Natural killer cell (primary cell): ENCODE measurements around the gene ISX. TPM values are rescaled to one million over a fixed set of nuclear protein-coding genes. Genes with fewer than 3 reads are reported as not detected.

Source experiments
- ATAC-seq, 3 donors: fragments of 150-1000 bp in 2 of 3; fragments of 200-7000 bp in 1 of 3; cut with Tn5 transposase; 1 replicate in 1 of 3; 2 replicates in 2 of 3; pipeline ENCODE4 v1.10.0; 2021; ENCODE audit warnings: mild to moderate bottlenecking in 2 of 3, moderate library complexity in 2 of 3
- DNase-seq, 2 donors: peaks; one replicate each; pipeline versions ENCODE4 v3.0.0 to v3.0.0-alpha.2; 2013 to 2021; ENCODE audit warnings: mixed read lengths in 1 of 2
- H3K27ac ChIP-seq: one replicate; pipeline ENCODE4 v1.5.1; 2013; ENCODE audit warnings: mild to moderate bottlenecking, low read length
- H3K27me3 ChIP-seq: one replicate; pipeline ENCODE4 v1.6.1; 2013; ENCODE audit warnings: low read length; ENCODE audit not compliant: control insufficient read depth, insufficient read depth
- H3K36me3 ChIP-seq: one replicate; pipeline ENCODE4 v1.6.1; 2013; ENCODE audit warnings: low read length; ENCODE audit not compliant: control insufficient read depth, insufficient read depth
- H3K4me1 ChIP-seq: one replicate; pipeline ENCODE4 v1.6.1; 2013; ENCODE audit warnings: low read length; ENCODE audit not compliant: control insufficient read depth, insufficient read depth
- H3K4me3 ChIP-seq: one replicate; pipeline ENCODE4 v1.5.1; 2013; ENCODE audit warnings: low read length
- H3K9me3 ChIP-seq: one replicate; pipeline ENCODE4 v1.6.1; 2013; ENCODE audit warnings: low read length; ENCODE audit not compliant: control insufficient read depth, insufficient read depth
- H3K27ac Mint-ChIP-seq, 2 donors: one replicate each; pipeline ENCODE4 v1.8.0; 2022; ENCODE audit warnings: mild to moderate bottlenecking in 2 of 2, mixed read lengths in 2 of 2, moderate library complexity in 1 of 2
- H3K27me3 Mint-ChIP-seq, 2 donors: one replicate each; pipeline ENCODE4 v1.8.0; 2022; ENCODE audit warnings: low read depth in 2 of 2, mixed read lengths in 2 of 2
- H3K36me3 Mint-ChIP-seq: one replicate; pipeline ENCODE4 v1.8.0; 2022; ENCODE audit warnings: mixed read lengths
- H3K4me1 Mint-ChIP-seq, 2 donors: one replicate each; pipeline ENCODE4 v1.8.0; 2022; ENCODE audit warnings: mixed read lengths in 2 of 2
- H3K4me3 Mint-ChIP-seq: one replicate; pipeline ENCODE4 v1.8.0; 2022; ENCODE audit warnings: mild to moderate bottlenecking, moderate library complexity, mixed read lengths
- H3K9me3 Mint-ChIP-seq, 2 donors: one replicate each; pipeline ENCODE4 v1.8.0; 2022; ENCODE audit warnings: mixed read lengths in 2 of 2
- WGBS: methylation state at CpG from one replicate; pipeline ENCODE4 v1.1.7; 2013; ENCODE audit warnings: missing lambda C conversion rate; ENCODE audit not compliant: insufficient coverage; 5-methylcytosine and 5-hydroxymethylcytosine counted together
- intact Hi-C: fragments of 100-400 bp; cut with micrococcal nuclease; formaldehyde crosslinking; loops from one replicate; pipeline ENCODE4 v1.14.2; 2022
- total RNA-seq, 4 donors: library from RNA; stranded (reverse); fragments of 120-200 nt in 1 of 4; gene quantifications; one replicate each; pipeline versions ENCODE4 v1.2.3 to v1.2.4, GENCODE V29; 2013 to 2022
- TF ChIP-seq, protein P1 (sequence below): fragments of 200-600 bp; IDR thresholded peaks from one replicate; pipeline ENCODE4 v1.8.0; 2022; ENCODE audit warnings: antibody characterized with exemption

The ISX gene
- total RNA-seq, 3 donors from 2014 or later (not counting 1 experiment from before 2014, with no cell fraction given): not detected

DNA sequence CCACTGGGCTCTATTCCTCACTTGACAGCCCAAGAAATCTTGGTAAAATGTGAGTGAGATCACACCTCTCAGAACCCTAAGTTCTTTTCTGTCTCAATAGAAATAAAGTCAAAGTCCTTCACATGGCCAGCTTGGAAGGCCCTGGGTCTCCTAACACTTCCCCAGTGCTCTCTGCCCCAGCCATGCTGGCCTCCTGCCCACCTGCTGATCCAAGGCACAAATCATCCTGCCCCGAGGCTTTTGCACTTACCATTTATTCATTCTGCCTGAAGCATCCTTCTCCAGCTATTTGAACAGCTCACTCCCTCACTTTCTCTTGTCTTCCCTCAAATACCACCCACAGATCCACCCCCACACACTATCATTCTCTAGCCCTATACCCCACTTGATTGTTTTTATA, 26.4 kb downstream of the ISX start:
- Mint-ChIP-seq H3K4me3 (no peak overlapping the region), H3K27me3 (peaks cover 20 to 50% of the 10 kb centered on the region in 2 donors), H3K36me3 (no peaks in the 10 kb centered on the region), H3K4me1 (no peaks in the 10 kb centered on the region), H3K27ac (no peak overlapping the region), H3K9me3 (no peaks in the 10 kb centered on the region)
- no peak overlapping the region for H3K27ac ChIP-seq
- DNase-seq (no peak), ATAC-seq (no peak)
- intact Hi-C loops: no loop called here
- WGBS: 68% methylated on average over 1 of the region's 1 CpG
- TF ChIP-seq, protein P1, sequence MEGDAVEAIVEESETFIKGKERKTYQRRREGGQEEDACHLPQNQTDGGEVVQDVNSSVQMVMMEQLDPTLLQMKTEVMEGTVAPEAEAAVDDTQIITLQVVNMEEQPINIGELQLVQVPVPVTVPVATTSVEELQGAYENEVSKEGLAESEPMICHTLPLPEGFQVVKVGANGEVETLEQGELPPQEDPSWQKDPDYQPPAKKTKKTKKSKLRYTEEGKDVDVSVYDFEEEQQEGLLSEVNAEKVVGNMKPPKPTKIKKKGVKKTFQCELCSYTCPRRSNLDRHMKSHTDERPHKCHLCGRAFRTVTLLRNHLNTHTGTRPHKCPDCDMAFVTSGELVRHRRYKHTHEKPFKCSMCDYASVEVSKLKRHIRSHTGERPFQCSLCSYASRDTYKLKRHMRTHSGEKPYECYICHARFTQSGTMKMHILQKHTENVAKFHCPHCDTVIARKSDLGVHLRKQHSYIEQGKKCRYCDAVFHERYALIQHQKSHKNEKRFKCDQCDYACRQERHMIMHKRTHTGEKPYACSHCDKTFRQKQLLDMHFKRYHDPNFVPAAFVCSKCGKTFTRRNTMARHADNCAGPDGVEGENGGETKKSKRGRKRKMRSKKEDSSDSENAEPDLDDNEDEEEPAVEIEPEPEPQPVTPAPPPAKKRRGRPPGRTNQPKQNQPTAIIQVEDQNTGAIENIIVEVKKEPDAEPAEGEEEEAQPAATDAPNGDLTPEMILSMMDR: no peak
- no peak overlapping the region for H3K4me3 ChIP-seq
- H3K4me1 ChIP-seq: no peaks in the 10 kb centered on the region
- no peaks in the 10 kb centered on the region for H3K36me3 ChIP-seq
- H3K9me3 ChIP-seq: no peaks in the 10 kb centered on the region
- H3K27me3 ChIP-seq: peaks cover 2% of the 10 kb centered on the region

DNA sequence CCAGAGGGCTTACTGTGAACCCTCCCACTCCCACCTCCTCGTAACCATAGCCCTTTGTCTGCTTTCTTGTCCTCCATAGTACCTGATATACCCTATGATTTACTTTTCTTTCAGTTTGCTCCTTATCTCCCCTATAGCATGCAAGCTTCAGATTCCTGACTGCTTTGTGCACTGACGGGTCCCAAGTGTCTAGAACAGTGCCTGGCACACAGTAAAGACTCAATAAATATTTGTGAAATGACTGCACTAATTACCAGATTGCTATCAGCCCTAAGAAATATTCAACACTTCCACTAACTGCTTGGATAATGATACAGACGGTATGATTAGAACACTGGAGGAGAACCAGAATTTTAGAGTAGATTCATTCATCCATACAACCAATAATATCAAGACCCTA, 33.0 kb downstream of the ISX start:
- H3K36me3 Mint-ChIP-seq: no peaks in the 10 kb centered on the region
- Histone ChIP-seq H3K9me3 (no peaks in the 10 kb centered on the region), H3K36me3 (no peaks in the 10 kb centered on the region), H3K4me1 (no peaks in the 10 kb centered on the region), H3K27me3 (peaks cover 2% of the 10 kb centered on the region), H3K27ac (no peak overlapping the region), H3K4me3 (no peak overlapping the region)
- no peak overlapping the region for H3K4me3 Mint-ChIP-seq
- DNase-seq: no peak
- H3K27ac Mint-ChIP-seq: no peak overlapping the region
- H3K27me3 Mint-ChIP-seq: peaks cover 6 to 26% of the 10 kb centered on the region in 2 donors
- TF ChIP-seq, protein P1: no peak
- no peaks in the 10 kb centered on the region for H3K4me1 Mint-ChIP-seq
- ATAC-seq: no peak
- 60% methylated on average over 2 of the region's 3 CpGs for WGBS
- intact Hi-C loops: no loop called here
- no peaks in the 10 kb centered on the region for H3K9me3 Mint-ChIP-seq

DNA sequence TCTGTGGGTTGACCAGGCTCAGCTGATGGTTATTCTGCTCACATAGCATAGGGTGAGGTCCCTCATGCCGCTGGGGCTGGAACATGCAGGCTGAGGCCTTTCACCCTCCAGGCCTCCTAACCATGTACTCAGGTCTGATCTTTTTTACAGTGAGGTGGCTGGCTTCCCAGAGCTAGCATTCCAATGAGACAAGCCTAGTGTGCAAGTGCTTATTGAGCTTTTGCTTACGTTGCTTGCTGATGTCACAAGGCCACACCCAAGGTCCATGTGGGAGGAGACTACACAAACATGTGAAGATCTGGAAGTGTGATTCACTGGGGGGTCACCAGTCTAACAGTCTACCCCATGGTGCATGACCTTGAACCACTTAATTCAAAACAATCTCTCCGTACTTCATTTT, 33.9 kb downstream of the ISX start:
- Mint-ChIP-seq H3K27me3 (peaks cover 3 to 24% of the 10 kb centered on the region in 2 donors), H3K36me3 (no peaks in the 10 kb centered on the region), H3K9me3 (no peaks in the 10 kb centered on the region), H3K4me1 (no peaks in the 10 kb centered on the region), H3K4me3 (no peak overlapping the region), H3K27ac (no peak overlapping the region)
- H3K4me1 ChIP-seq: no peaks in the 10 kb centered on the region
- 91% methylated on average over 3 of the region's 3 CpGs for whole genome bisulfite sequencing
- TF ChIP-seq, protein P1: no peak
- DNase-seq: no peak
- no peak overlapping the region for H3K4me3 ChIP-seq
- H3K36me3 ChIP-seq: no peaks in the 10 kb centered on the region
- H3K27ac ChIP-seq: no peak overlapping the region
- H3K27me3 ChIP-seq: peaks cover 2% of the 10 kb centered on the region
- intact Hi-C loops: no loop called here
- H3K9me3 ChIP-seq: no peaks in the 10 kb centered on the region
- ATAC-seq: no peak

DNA sequence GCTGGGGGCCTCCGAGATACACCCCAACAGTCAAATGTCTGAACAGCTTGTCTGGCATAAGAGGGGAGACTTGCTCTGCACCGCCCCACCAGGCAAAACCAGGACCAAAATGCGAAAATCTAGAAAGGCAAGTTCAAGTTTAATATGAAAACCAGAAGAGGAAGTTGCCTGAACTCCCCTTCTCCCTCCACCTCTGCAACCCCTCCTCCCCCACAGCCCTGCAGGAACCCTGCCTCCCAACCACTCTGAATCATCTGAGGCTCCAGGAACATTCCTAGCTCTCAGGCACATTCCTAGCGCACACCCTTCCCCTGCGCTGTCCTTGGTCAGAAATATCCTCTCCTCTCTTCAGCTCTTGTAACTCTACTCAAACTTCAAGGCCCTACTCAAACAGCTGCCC, 36.7 kb downstream of the ISX start:
- 77% methylated on average over 5 of the region's 5 CpGs for WGBS
- Histone ChIP-seq H3K4me3 (no peak overlapping the region), H3K27ac (no peak overlapping the region), H3K36me3 (no peaks in the 10 kb centered on the region), H3K9me3 (no peaks in the 10 kb centered on the region), H3K4me1 (no peaks in the 10 kb centered on the region), H3K27me3 (peaks cover 2% of the 10 kb centered on the region)
- intact Hi-C loops: no loop called here
- H3K9me3 Mint-ChIP-seq: no peaks in the 10 kb centered on the region
- no peaks in the 10 kb centered on the region for H3K4me1 Mint-ChIP-seq
- TF ChIP-seq, protein P1: no peak
- ATAC-seq: no peak
- H3K4me3 Mint-ChIP-seq: no peak overlapping the region
- H3K36me3 Mint-ChIP-seq: no peaks in the 10 kb centered on the region
- H3K27ac Mint-ChIP-seq: no peak overlapping the region
- H3K27me3 Mint-ChIP-seq: peaks cover 2 to 6% of the 10 kb centered on the region in 2 donors
- no peak for DNase-seq
